SK-MEL-5 (cell line): ENCODE results near the gene ITGA3. TPM values are rescaled to one million over a fixed set of nuclear protein-coding genes. Genes with fewer than 3 reads are reported as not detected.

Source experiments
- DNase-seq: peaks from one replicate; pipeline ENCODE4 v3.0.0-alpha.2; 2016; ENCODE audit warnings: low read depth, low spot score
- in situ Hi-C: cut with HindIII; loops from 2 replicates; pipeline ENCODE4 v1.10.0; 2016; ENCODE audit warnings: low sequenced_read_pairs, high pct_unique_total_duplicates, low pct_unique_long_range_greater_than_20kb
- total RNA-seq: library from RNA; depleted of rRNA; stranded (reverse); fragments of >200 nt; shearing (Covaris generic); gene quantifications from 2 replicates; pipeline ENCODE4 v1.2.3, GENCODE V29; 2014

ITGA3 gene
- total RNA-seq, 1 experiment from 2014 or later, result 25.1 TPM

DNA sequence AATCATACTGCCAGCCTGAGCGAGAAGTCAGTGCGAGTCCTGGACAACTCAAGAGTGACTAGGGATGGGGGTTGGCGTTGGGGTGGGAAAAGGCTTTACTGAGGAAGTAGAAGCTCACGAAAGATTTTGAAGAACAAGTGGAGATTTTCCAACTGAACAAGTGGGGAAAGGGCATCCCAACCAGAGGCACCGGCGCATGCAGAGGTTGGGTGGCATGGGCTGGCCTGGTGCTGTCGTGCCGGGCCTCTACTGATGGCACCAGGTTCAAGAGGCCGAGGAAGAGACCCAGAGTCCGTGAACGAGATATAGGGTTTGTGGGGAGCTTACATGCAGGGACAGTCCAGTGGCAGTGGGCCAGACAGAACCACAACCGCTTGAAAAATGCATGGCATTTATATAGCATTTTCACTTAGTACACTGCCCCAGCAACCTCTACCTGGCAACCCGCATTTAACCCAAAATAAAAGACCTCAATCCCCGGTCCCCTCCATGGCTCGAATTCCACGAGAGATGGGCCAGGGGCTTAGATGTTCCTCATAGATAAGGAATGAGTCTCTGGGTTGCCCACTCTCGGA, 7.7 kb upstream of the ITGA3 start:
- in situ Hi-C loops, result no loop called here
- no peak for DNase-seq

DNA sequence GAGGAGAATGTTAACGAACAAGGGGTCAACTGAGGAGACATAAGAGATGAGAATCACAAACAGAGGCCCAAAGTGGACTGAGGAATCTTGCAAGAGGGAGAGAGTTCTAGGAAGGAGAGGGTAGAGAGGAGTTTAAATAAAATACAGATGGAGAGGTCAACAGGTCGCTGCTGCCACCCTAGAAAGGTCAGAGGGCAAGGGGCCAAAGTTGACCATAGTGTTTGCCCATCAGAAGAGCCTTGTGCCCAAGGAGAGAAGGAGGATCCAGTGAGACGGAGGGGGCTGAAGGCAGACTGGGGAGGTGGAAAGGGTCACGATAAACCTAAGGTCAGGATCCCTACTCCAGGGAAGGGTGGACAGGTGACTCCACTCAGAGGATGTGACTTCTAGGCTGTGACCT, 6.9 kb upstream of the ITGA3 start:
- DNase-seq, result no peak
- in situ Hi-C loops, result no loop called here

DNA sequence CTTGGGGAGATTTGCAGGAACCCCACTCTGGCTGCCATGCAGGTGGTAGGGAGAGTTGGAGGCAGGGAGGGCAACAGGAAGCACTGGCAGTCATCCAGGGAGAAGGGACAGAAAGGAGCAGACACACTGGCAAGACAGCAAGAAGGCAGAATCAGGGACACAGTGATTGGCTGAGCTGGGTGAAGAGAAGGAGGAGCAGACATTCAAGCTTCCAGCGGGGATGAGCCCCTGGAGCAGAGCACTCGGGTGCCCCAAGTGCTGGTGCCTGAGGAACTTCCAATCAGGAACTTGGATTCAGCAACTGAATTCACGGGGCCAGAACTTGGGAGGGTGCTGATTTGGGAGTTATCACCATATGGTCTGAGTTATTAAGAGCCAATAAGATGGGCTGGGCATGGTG, 6.3 kb upstream of the ITGA3 start:
- DNase-seq, result no peak
- in situ Hi-C loops, result no loop called here

DNA sequence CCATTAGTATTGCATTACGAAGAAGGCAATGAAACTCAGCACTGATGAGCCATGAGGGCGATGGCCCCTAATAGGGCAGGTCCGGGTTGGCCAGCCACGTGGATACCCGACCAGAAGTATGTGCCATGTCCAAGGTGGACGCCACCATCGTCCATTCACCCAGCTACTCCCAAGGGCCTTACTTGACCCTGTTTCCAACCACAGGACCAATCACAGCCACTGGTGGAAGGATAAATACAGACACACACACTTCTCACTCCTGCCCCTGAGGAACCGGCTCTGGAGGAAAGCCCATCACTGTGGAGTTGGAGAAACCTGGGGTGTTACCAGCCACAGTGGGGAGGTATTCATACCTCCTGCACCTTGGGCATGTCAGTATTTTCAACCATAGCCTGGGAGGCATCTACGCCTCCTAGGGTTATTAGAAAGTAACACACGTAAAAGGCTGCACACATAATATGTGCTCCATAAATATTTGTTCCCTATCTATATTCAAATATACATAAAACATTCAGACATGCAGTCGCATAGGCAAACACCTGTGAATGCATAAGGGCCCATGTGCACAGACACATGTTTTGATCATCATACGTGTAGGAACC, 5.4 kb upstream of the ITGA3 start:
- in situ Hi-C loops, result no loop called here
- no peak for DNase-seq

DNA sequence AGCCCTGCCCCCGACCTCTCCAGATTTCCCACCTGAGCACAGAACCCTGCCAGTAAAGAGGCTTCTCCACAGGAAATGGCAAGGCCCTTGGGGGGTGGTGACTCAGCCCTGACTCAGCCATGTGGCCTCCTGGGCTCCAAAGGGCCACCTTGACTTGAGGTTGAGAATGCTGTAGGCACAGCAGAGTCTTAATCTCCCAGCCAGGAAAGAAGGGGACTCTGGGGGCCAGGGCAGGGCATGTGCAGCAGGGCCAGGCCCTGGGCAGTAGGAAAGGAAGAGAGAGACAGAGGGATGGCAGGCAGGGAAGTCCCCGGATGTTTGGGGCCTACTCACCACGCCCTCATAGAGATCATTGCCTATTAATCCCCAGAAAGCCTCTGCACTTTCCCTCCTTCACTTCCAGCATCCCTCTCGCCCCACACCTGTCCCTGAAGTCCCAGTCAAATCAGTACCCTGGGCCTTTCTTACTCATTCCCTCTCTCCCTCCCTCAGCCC, 4.8 kb upstream of the ITGA3 start:
- peak; percentile 43 for DNase-seq
- in situ Hi-C loops, result no loop called here

DNA sequence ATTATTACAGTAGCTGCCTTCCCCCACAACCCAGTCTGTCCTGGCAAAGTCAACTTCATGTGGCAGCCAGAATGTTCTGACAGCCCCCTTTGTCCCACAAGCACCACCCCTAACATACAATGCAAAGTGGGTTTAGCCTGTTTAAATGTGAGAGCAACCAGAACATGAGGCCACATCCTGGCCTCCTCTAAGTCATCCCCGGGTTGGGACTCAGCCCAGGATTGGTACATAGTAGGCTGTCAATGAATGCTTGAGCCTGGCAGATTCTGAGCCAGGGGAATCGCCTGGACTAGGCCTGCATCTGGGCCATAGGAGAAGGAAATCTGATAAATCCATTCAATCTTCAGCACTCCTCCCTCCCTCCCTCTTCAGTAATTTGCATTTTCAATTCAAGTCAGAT, 4.3 kb upstream of the ITGA3 start:
- in situ Hi-C loops, result no loop called here
- no peak for DNase-seq

DNA sequence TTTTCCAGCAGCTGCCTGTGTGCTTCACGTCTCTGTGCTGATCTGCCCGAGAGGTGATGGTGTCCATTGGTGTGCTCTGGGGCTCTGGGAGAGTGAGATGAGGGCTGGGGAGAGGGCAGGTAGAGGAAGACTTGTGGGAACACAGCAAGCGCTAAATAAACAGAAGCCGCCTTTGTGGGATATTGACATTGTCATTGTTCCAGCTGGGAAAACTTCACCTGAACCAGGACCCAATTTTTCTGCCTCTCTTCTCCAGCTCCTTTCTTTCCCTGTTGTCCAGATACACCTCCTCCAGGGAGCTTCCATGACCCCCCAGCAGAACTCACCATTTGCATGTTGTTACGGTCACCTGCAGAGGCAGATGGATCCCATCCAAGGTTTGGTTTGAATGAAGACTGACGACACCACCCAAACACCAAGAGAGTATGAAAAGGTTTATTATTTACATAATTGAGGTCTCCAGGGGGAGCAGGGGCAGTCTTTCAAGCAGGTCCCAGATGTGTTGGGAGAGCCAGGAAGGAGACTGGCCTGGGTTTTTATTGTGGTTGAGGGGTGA, 3.6 kb upstream of the ITGA3 start:
- DNase-seq, result no peak
- in situ Hi-C loops, result no loop called here

DNA sequence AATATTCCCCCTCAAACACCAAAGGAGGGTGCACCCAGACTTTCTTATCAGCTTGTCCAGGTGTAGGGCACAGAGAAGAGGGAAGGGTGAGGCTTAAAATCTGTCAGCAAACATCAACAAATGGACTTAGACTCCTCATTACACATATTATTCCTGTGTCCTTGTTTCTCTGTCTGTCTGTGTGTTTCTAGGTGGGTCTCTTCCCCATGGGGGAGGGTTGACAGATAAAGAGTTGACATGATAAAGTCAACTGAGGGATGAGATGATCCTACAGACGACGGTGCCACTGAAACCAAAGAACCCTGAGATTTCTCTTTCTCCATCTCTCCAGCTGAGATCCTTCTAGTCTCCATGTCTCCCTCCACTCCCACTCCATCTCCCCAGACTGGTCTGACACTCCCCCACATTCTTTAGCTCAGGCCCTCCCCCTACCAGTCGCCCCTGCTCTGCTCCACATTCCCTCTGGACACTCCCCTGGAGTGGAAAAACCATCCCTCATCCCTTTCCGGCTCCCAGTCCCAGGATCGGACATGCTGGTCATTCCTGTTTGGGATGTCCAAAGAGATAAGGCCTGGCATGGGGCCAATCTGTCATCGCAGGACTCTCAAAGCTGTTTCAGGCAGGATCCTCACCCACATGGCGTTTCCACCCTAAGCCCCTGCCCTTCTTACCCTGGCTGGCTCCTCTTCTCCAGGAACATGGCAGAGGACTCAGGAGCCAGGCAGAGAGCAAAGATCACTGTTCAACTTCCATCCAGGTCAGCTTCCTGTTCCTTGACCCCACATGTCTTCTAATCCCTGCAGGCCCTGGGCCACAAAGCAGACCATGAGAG, 2.9 kb upstream of the ITGA3 start:
- DNase-seq, result no peak
- in situ Hi-C loops, result no loop called here

DNA sequence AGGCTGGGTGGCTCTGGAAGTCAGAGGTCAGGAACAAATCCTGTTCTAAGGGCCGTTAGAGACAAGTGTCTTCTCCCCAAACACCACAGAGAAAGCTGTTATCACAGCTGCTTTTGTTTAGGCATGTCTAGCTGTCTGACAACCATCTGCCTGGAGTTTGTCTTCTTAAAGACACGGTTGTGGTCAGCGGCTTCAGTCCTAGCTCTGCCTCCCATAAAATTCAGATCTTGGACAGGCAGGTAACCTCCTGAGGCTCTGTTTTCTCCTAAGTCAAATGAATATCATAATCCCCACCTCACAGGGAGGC, 2.3 kb upstream of the ITGA3 start:
- DNase-seq, result no peak
- in situ Hi-C loops, result no loop called here

DNA sequence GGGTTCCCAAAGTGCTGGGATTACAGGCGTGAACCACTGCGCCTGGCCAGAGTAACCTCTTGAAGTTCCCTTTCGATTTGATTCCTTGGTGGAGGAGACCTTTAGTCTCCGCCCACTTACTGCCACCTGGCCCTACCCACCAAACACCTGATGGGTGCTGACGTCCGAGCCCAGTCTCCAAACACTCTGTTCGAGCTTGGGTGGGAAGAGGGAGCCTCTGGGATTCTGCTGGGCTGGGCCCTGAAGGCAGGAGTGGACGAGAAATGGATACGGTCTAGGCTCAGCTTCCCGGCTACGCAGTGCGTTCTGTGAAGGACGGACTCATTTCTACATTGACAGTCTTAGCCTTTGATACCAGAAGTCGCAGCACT, 870 bp upstream of the ITGA3 start:
- DNase-seq, result no peak

DNA sequence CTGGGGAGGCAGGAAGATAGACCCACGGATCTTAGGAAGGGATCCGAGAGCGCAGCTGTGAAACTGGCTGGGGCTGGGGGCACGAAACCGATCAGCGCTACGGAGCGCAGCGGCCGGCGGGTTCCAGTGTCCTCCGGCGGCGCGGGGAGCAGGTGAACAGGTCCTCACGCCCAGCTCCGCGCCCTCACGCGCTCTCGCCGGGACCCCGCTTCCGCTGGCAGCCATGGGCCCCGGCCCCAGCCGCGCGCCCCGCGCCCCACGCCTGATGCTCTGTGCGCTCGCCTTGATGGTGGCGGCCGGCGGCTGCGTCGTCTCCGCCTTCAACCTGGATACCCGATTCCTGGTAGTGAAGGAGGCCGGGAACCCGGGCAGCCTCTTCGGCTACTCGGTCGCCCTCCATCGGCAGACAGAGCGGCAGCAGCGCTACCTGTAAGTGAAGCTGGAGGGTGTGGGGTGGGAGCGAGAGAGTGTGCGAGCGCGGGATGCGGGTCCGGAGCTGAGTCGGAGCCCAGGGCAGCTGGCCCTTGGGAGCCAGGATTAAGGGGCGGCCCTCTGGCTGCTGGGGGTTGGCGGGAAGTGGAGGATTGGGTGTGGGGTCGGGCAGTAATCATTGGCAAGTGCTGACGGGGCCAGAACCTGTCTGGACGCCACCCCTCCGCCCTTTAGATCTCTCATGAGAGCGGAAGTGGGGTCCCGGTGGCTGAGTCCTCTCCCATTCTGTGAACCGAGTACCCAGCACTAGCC, 479 bp downstream of the ITGA3 start:
- in situ Hi-C loops, result no loop called here
- peak; percentile 64 for DNase-seq

More for the DNA sequence above, 870 bp upstream of the ITGA3 start:
- in situ Hi-C loops, result no loop called here

DNA sequence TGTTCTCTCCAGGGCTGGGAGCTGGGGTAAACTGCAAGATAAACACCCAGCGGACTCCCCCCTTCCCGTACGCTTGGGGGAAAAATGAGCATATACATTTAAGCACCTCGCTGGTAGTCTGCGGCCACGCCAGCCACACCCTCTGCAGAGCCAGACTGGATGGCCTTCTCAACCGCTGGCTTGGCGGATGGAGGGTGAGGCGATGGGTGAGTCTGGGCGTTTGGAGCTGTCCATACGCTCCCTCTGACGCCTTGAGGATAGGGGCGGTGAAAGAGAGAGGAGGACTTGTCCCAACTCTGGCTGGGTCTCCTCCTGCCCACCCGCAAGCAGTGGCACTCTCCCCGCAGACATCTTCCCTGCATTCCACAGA, 1.0 kb downstream of the ITGA3 start:
- in situ Hi-C loops, result no loop called here
- DNase-seq, result no peak

DNA sequence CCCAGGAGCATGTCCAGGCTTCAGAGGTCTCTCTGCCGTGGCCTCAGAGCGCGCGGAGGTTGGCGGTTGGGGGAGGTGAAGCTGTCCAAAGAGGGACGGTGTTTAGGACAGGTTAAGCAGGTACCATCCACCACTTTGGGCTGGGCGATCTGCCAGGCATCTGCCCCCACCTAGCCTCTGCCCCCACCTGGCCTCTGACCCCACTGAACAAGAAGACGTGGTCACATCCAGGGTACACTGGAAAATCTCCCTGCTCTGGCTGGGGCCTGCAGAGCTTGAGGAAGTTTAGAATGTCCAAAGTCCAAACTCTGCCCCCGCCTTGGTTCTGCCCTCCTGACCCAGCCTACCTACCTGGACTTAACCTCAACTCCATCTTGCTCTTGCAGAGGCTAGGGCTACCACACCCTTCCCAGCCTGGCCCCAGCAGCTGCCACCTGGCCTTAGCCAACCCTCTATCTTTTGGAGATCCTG, 1.6 kb downstream of the ITGA3 start:
- no peak for DNase-seq
- in situ Hi-C loops, result no loop called here

DNA sequence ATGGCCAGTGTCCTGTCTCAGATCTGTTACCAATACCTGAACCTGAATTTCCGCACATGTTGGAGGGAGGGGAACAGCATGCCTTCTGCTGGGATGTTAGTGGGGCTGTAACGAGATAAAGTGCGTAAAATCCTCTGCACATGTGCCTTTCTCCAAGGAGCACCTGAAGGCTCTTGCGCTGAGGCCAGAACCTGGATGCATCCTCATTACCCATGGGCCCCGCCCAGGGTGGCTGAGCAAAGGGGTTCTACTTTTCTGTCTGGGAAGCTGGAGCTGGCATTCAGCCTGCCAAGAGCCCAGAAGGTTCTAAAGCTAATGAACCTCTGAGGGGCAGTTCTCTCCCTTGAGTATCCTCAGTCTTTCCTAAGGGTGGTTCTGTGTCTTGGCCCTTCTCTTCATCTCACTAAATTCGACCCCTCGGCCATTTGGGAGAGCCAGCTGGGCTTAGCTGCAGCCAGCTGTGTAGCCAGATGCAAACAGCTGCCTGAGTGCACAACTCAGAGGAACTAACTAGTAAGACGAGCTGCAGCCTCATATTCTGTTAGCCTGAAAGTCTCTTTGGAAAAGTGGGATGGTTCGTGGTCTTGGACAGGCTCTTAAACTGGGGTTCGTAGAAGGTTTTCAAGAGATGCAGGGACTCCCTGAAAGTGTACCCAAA, 2.5 kb downstream of the ITGA3 start:
- DNase-seq, result no peak
- in situ Hi-C loops, result no loop called here

DNA sequence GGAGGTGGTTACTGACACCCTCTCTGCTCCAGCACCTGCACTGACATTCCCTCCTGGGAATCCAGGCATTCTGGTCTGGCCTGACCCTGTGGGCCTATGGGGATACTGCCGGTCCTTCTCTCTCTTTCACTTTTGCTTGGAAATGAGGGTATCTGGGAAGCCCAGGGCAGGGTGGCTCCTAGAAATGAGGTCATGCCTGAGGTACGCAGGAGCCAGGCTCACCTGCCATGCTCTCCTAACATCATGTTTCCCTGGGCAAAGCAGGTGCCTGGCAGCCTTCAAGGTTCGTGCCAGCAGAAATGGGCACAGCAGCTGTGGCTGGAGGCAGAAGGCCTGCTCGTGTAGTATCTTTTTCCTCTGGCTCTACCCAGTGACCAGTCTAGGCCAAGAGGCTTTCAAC, 3.3 kb downstream of the ITGA3 start:
- in situ Hi-C loops, result no loop called here
- no peak for DNase-seq

DNA sequence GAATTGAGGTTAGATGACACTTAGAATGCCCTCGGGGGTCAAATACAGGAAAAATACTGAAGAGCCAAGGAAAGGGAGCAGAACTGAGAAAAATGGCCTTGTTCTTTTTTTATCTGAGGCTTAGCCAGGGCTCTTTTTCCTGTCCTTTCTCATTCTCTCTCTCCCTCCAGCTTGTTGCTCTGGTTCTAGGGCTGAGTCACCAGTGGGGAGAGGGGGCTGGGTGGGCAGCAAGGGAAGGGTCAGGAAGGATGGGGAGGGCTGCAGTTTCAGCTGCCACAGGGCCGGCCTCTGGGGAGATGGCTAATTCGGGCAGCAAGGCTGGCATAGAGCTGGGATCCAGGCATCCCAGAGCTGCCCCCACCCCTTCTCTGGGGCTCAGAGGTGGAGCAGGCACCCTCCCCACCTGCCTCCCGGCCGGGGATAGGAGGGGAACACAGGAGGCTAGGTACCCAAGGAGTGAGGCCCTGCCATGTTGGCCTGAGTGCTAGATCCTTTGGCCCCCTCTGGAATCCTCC, 3.9 kb downstream of the ITGA3 start:
- in situ Hi-C loops, result no loop called here
- no peak for DNase-seq

DNA sequence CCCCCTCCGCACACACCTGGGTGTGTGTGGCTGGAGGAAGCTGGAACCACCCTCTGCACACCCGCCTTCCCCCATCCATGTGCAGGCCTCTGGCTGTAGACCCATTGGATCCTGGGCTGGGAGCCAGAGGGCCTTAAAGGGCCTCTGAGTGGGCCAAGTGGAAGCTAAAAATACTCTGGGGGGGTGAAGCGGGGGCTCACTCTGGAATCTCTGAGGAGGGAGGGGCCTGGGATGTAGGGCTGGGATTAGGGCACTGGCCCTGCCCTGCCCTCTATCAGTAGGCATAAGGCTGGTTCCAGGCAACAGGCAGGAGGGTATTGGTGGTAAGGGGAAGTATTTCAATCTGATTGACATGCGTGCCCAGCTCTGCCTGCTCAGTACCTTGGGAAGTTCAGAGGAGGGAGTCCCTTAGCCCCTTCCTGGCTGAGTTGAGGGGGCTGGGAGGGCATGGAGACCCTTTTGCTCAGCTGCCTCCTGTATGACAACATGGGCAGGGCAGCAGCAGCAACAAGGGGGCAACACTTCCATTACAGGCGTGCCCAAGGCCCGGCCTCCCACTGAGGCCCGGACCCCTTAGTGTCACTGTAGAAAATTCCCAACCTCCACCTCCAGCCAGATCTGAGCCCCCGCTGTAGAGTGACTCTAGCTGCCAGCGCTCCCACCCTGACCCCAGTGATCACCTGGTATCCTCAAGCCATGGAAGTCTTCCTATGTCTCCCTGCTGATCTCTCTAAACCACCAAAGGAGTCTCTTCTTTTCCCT, 5.2 kb downstream of the ITGA3 start:
- in situ Hi-C loops, result no loop called here
- no peak for DNase-seq
